ENCODE measurements around the gene PRDM11.

Gene PRDM11

GRCh38 chr11:45216901-45217300 lies 70.5 kb downstream of the PRDM11 start:
- TF ChIP-seq, protein P1, sequence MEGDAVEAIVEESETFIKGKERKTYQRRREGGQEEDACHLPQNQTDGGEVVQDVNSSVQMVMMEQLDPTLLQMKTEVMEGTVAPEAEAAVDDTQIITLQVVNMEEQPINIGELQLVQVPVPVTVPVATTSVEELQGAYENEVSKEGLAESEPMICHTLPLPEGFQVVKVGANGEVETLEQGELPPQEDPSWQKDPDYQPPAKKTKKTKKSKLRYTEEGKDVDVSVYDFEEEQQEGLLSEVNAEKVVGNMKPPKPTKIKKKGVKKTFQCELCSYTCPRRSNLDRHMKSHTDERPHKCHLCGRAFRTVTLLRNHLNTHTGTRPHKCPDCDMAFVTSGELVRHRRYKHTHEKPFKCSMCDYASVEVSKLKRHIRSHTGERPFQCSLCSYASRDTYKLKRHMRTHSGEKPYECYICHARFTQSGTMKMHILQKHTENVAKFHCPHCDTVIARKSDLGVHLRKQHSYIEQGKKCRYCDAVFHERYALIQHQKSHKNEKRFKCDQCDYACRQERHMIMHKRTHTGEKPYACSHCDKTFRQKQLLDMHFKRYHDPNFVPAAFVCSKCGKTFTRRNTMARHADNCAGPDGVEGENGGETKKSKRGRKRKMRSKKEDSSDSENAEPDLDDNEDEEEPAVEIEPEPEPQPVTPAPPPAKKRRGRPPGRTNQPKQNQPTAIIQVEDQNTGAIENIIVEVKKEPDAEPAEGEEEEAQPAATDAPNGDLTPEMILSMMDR (IDR thresholded peaks at IDR 0.05), result no peak

DNA sequence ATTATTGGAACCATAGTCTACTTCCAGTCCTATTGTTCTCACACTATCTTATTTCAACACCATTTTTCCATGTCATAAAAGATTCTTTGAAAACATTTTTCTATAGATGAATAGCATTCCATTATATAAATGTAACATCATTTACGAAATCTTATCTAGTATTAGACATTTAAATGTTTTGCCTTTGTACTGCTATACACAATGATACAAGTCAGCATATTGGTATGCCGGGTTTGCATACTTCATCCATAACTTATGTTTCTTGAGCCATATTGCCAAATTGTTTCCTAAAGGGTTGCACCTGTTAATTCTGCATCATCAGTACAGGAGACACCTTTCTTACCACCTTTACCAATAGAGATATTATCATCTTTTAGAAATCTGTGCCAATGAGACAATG lies 71.6 kb downstream of the PRDM11 start:
- TF ChIP-seq, protein P1 (IDR thresholded peaks at IDR 0.05), result no peak

GRCh38 chr11:45218705-45219104 lies 72.3 kb downstream of the PRDM11 start:
- TF ChIP-seq, protein P1 (IDR thresholded peaks at IDR 0.05), result no peak

DNA sequence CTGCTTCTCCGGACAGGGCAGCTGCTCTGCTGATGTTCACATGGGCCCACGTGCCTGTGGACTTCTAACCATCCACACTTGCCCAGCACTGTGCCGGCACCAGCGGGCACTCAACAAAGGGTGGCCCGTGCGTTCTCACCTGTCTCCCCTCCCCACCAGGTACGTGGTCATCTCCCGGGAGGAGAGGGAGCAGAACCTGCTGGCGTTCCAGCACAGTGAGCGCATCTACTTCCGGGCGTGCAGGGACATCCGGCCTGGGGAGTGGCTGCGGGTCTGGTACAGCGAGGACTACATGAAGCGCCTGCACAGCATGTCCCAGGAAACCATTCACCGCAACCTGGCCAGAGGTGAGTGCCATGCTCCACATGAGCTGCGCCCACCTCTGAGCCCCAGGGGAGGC lies 73.0 kb downstream of the PRDM11 start:
- TF ChIP-seq, protein P1 (IDR thresholded peaks at IDR 0.05), result no peak

DNA sequence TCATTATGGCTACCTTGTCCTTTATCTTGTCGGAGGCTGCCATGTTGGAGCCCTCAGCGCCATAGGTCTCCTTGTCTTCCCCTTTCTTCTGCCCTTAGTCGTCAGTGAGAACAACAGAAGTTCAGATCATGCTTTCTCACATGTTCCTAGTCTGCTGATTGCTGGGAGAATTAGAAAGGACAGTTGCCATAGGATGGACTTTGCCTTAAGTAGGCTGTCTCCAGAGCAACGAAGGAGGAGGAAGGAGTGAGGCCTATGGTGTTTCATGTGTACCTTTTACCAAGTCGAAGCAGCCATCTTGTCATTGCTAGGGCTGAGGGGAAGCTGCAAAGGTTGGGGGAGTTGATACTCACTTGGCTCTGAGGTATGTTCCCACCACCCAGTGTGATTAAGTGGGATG lies 77.1 kb downstream of the PRDM11 start:
- TF ChIP-seq, protein P1 (IDR thresholded peaks at IDR 0.05), result no peak

DNA sequence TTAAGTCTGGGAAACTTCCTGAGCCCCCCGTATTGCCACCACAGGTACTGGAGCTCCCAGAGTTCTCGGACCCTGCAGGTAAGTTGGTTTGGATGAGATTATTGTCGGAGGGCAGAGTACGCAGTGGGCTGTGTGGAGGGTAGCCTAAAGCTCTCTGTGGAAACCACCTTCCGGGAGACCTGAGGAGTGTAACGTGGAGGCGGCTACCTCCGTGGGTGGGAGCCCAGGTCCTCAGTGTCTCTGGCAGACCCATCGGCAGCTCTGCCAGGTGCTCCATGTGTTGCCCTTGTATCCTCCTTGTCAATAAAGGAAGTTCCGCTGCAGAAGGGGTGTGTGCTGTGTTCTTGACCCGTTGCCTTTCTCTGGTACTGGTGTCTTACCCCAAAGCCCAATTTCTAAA lies 78.3 kb downstream of the PRDM11 start:
- TF ChIP-seq, protein P1 (IDR thresholded peaks at IDR 0.05), result no peak

DNA sequence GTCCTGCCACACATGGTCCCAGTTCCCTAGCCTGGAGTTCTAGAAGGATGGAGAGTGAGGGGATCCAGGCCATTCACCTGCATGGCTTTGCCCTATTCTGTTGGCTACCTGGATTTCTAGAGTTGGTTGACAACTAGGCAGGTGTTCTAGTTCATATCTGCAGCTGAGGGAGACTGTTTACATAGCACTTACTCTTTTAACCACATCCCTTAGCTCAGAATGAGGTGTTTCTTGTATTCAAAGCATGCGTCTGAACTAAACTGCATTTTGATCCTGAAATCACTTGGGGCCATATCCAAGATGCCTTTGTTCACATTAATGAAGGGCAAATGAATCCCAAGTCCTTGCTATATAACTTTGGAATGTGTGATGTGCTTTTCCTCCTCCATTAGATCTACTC lies 78.8 kb downstream of the PRDM11 start:
- TF ChIP-seq, protein P1 (IDR thresholded peaks at IDR 0.05), result no peak
